Testis (tissue), 3 donors: ENCODE data around the gene CSF3R. TPM values are rescaled to one million over a fixed set of nuclear protein-coding genes. Genes with fewer than 3 reads are reported as not detected.

Source experiments
- DNase-seq: peaks from one replicate; pipeline ENCODE4 v3.0.0-alpha.2; 2019
- H3K27ac ChIP-seq, 2 donors: fragments of 200-600 bp; sonication (generic); one replicate each; pipeline ENCODE4 v1.5.1; 2019
- H3K27me3 ChIP-seq: fragments of 200-600 bp; sonication (generic); one replicate; pipeline ENCODE4 v1.5.1; 2019
- H3K36me3 ChIP-seq: fragments of 200-600 bp; sonication (generic); one replicate; pipeline ENCODE4 v1.5.1; 2017; ENCODE audit warnings: low read depth; ENCODE audit errors: missing control alignments
- H3K4me1 ChIP-seq: fragments of 200-600 bp; sonication (generic); one replicate; pipeline ENCODE4 v1.5.1; 2019
- H3K4me3 ChIP-seq, 2 donors: fragments of 200-600 bp; sonication (generic); one replicate each; pipeline ENCODE4 v1.5.1; 2017 to 2019
- H3K9me3 ChIP-seq: fragments of 200-600 bp; sonication (generic); one replicate; pipeline ENCODE4 v1.5.1; 2017
- CTCF ChIP-seq, 3 experiments: fragments of 450-650 bp in 2 of 3; fragments of 200-600 bp in 1 of 3; sonication (generic) in 1 of 3; IDR thresholded peaks; one replicate each; pipeline ENCODE4 v1.5.1; 2016 to 2019; ENCODE audit warnings: antibody characterized with exemption in 3 of 3, mild to moderate bottlenecking in 2 of 3, moderate library complexity in 1 of 3
- POLR2A ChIP-seq: fragments of 450-650 bp; IDR thresholded peaks from one replicate; pipeline ENCODE4 v1.6.1; 2017; ENCODE audit warnings: antibody characterized with exemption, mild to moderate bottlenecking, moderate library complexity
- WGBS, 2 donors: methylation state at CpG; one replicate each; pipeline ENCODE4 v1.1.5; 2018; 5-methylcytosine and 5-hydroxymethylcytosine counted together
- intact Hi-C: fragments of 100-400 bp; cut with DNase I; formaldehyde crosslinking; loops from one replicate; pipeline ENCODE4 v1.15.1; 2023; ENCODE audit warnings: low total_unique reads
- polyA plus RNA-seq: library from polyadenylated mRNA; stranded (reverse); fragments of 350-450 nt; fragmentation: Illumina TruSeq; extraction: RNeasy Lipid Tissue Mini Kit (QIAGEN cat#74804); gene quantifications from one replicate; pipeline ENCODE4 v1.2.3, GENCODE V29; 2014; ENCODE audit warnings: low read depth, low replicate concordance; ENCODE audit not compliant: insufficient read depth
- total RNA-seq, 2 donors: library from RNA; depleted of rRNA; stranded (reverse); fragments of >200 nt; gene quantifications; one replicate each; pipeline ENCODE4 v1.2.3, GENCODE V29; 2016

CSF3R gene
- total and polyA plus RNA-seq, 3 donors from 2014 or later = 2.0 to 4.9 (median 3.8) TPM

GRCh38 chr1:36465731-36466369, 16.9 kb downstream of the CSF3R start:
- TF ChIP-seq POLR2A = no peak
- Histone ChIP-seq H3K36me3 (no peaks in the 10 kb centered on the region), H3K9me3 (no peaks in the 10 kb centered on the region), H3K27me3 (no peaks in the 10 kb centered on the region), H3K4me3 (no peak overlapping the region), H3K4me1 (peaks cover 13% of the 10 kb centered on the region), H3K27ac (peak overlapping the region; percentile 92 to 97)
- intact Hi-C loops = no loop called here
- no peak for DNase-seq
- 46 to 57% methylated on average over 4 of the region's 4 CpGs for WGBS, 2 donors

GRCh38 chr1:36464605-36465393, 17.9 kb downstream of the CSF3R start:
- no peak for TF ChIP-seq CTCF (IDR thresholded peaks at IDR 0.05)
- TF ChIP-seq POLR2A = no peak
- 23 to 28% methylated on average over 12 to 13 of the region's 13 CpGs for WGBS, 2 donors
- no peak for DNase-seq
- intact Hi-C loops = no loop called here
- Histone ChIP-seq H3K27ac (peak overlapping the region; percentile 92 to 97), H3K4me3 (peak overlapping the region; percentile 77 to 99), H3K9me3 (no peaks in the 10 kb centered on the region), H3K4me1 (peaks cover 13% of the 10 kb centered on the region), H3K27me3 (no peaks in the 10 kb centered on the region), H3K36me3 (no peaks in the 10 kb centered on the region)

- peaks cover 13% of the 10 kb centered on the region for H3K4me1 ChIP-seq
- DNase-seq = peak; percentile 99
- H3K27ac ChIP-seq = peak within 1 kb of the TSS; percentile 92 to 97
- H3K27me3 ChIP-seq = no peaks in the 10 kb centered on the region
- intact Hi-C loops = no loop called here
- WGBS, 2 donors = 0 to 1% methylated on average over 32 to 65 of the region's 65 CpGs
- H3K36me3 ChIP-seq = no peaks in the 10 kb centered on the region
- peak within 1 kb of the TSS; percentile 77 to 99 for H3K4me3 ChIP-seq
- peak; percentile 87 for TF ChIP-seq POLR2A
- no peak for TF ChIP-seq CTCF (IDR thresholded peaks at IDR 0.05)
- no peaks in the 10 kb centered on the region for H3K9me3 ChIP-seq
Observed at GRCh38 chr1:36463803-36464604, 18.7 kb downstream of the CSF3R start, which contains the start of gene MRPS15. Gene MRPS15 (minus strand): TSS chr1:36464384. CDS start chr1:36464275, 109 bp downstream.

DNA sequence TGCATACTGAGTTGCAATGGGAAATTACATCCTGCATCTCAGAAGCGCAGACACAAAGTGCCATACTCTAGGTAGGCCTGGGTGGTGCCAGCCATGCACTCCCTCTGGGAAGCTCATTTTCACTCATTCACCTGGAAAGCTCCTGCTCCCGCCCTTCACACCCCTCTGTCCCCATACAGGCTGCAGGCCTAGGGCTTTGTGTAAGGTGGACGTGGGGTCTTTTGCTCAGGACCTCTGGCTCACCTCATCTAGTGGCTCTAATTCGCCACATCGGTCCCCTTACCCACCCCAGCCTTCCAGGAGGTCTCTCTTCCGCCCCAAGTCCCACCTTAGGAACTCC, 19.3 kb downstream of the CSF3R start:
- H3K27me3 ChIP-seq = no peaks in the 10 kb centered on the region
- WGBS, 2 donors = 4 to 7% methylated on average over 6 of the region's 6 CpGs
- peak overlapping the region; percentile 92 to 97 for H3K27ac ChIP-seq
- no peaks in the 10 kb centered on the region for H3K36me3 ChIP-seq
- TF ChIP-seq CTCF (IDR thresholded peaks at IDR 0.05) (no peak), POLR2A (no peak)
- intact Hi-C loops = no loop called here
- H3K4me1 ChIP-seq = peaks cover 13% of the 10 kb centered on the region
- H3K9me3 ChIP-seq = no peaks in the 10 kb centered on the region
- no peak for DNase-seq
- peak overlapping the region; percentile 77 to 99 for H3K4me3 ChIP-seq

DNA sequence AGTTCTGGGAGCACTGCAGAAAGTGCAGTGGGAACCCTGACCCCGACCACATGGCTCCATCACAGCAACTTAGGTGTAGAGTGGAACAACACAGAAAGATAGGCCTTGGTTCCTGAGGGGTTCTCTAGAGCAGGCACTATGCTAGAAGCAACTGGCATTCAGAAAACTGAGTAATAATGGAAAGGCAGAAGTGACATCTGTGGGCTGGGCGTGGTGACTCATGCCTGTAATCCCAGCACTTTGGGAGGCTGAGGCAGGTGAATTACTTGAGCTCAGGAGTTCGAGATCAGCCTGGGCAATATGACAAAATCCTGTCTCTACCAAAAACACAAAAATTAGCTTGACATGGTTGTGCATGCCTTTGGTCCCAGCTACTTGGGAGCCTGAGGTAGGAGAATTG, 23.8 kb downstream of the CSF3R start:
- no peaks in the 10 kb centered on the region for H3K9me3 ChIP-seq
- DNase-seq = no peak
- no peaks in the 10 kb centered on the region for H3K36me3 ChIP-seq
- H3K27me3 ChIP-seq = no peaks in the 10 kb centered on the region
- H3K27ac ChIP-seq = no peak overlapping the region
- TF ChIP-seq POLR2A (no peak), CTCF (IDR thresholded peaks at IDR 0.05) (no peak)
- peaks cover 7% of the 10 kb centered on the region for H3K4me1 ChIP-seq
- intact Hi-C loops = no loop called here
- no peak overlapping the region for H3K4me3 ChIP-seq
- WGBS, 2 donors = 83 to 95% methylated on average over 3 of the region's 3 CpGs
